Activated T-helper 2 cell treated with anti-CD3 and anti-CD28 coated beads, Interferon-gamma antibody, Interleukin-2, Interleukin-4, amounts not matched to agents 10 μg/mL and 5 μg/mL and 100 μg/mL, durations not matched to agents 14 hours and 24 hours and 36 hours (primary cell): Measurements from ENCODE around the gene DNAH2. TPM values are rescaled to one million over a fixed set of nuclear protein-coding genes. Genes with fewer than 3 reads are reported as not detected.
A peak's percentile ranks its signal among the peaks of the same experiment; 100 is the strongest.
"Not testable (repeated sequence)": the region's sequence is repeated elsewhere in the genome, so short reads cannot be mapped to it uniquely, and the experiment has no call there.

Experiments used
- DNase-seq: peaks from one replicate; pipeline ENCODE4 v3.0.0; 2021; ENCODE audit warnings: low spot score
- H3K27ac Mint-ChIP-seq: one replicate; pipeline ENCODE4 v1.8.0; 2021; ENCODE audit warnings: mixed read lengths
- H3K27me3 Mint-ChIP-seq: one replicate; pipeline ENCODE4 v1.8.0; 2021; ENCODE audit warnings: low read depth, mixed read lengths
- H3K36me3 Mint-ChIP-seq: one replicate; pipeline ENCODE4 v1.8.0; 2021; ENCODE audit warnings: low read depth, mixed read lengths
- H3K4me1 Mint-ChIP-seq: one replicate; pipeline ENCODE4 v1.8.0; 2021; ENCODE audit warnings: low read depth, mixed read lengths
- H3K4me3 Mint-ChIP-seq: one replicate; pipeline ENCODE4 v1.8.0; 2021; ENCODE audit warnings: low read depth, mild to moderate bottlenecking, moderate library complexity, mixed read lengths
- H3K9me3 Mint-ChIP-seq: one replicate; pipeline ENCODE4 v1.8.0; 2021; ENCODE audit warnings: mixed read lengths
- intact Hi-C: fragments of 100-400 bp; cut with micrococcal nuclease; formaldehyde crosslinking; loops from one replicate; pipeline ENCODE4 v1.15.1; 2023
- total RNA-seq: library from RNA; stranded (reverse); gene quantifications from 2 replicates; pipeline ENCODE4 v1.2.3, GENCODE V29; 2022

DNAH2 gene
- total RNA-seq, 1 donor from 2014 or later = not detected

- Mint-ChIP-seq H3K27ac (peak overlapping the region; percentile 25), H3K4me1 (peaks cover 22% of the 10 kb centered on the region), H3K27me3 (no peaks in the 10 kb centered on the region), H3K9me3 (no peaks in the 10 kb centered on the region), H3K36me3 (peaks cover 40% of the 10 kb centered on the region), H3K4me3 (no peak overlapping the region)
- DNase-seq = no peak
- intact Hi-C loops = loop anchor here (10.0 kb wide), 1 partner anchor 196 kb away; no protein-coding TSS in a partner anchor
Observed at GRCh38 chr17:7859028-7859427, 141.5 kb downstream of the DNAH2 start.

DNA sequence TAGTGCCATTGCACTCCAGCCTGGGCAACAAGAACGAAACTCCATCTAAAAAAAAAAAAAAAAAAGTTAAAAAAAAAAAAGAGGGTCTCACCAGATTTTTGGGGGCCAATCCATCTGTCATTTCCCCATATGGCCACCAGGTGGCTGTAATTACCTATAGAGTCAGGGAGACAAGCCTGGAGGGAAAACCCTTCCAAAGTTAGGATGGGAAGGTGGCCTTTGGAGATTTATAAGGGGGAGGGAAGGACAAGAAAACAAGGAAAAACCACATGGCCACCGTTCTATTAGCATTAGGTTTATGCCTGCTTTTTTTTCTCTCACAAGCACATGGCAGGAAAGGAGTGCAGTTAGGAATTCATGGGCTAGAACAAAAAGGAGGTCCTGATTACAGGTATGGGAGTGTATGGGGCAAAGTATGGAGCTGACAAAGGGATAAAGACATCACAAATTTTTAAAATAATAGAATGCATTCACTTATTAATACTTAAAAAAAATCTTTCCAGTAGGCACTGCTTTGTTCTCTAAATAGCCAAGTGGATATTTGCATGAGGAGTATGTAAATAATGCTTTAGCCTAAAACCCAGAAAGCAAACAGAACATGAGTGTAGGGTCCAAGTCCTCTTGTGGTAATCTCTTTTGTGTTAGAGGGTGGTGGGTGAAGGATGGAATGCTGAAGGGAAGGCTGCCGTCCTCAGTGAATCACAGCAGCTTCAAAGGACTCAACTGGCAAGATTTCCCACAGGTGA lies 145.3 kb downstream of the DNAH2 start:
- no peak for DNase-seq
- H3K4me3 Mint-ChIP-seq = no peak overlapping the region
- intact Hi-C loops = loop anchor here (2.0 kb wide), 1 partner anchor 128 kb away; no protein-coding TSS in a partner anchor
- peaks cover 28% of the 10 kb centered on the region for H3K4me1 Mint-ChIP-seq
- H3K36me3 Mint-ChIP-seq = peaks cover 65% of the 10 kb centered on the region
- H3K27ac Mint-ChIP-seq = peak overlapping the region; percentile 43
- H3K27me3 Mint-ChIP-seq = no peaks in the 10 kb centered on the region
- no peaks in the 10 kb centered on the region for H3K9me3 Mint-ChIP-seq

DNA sequence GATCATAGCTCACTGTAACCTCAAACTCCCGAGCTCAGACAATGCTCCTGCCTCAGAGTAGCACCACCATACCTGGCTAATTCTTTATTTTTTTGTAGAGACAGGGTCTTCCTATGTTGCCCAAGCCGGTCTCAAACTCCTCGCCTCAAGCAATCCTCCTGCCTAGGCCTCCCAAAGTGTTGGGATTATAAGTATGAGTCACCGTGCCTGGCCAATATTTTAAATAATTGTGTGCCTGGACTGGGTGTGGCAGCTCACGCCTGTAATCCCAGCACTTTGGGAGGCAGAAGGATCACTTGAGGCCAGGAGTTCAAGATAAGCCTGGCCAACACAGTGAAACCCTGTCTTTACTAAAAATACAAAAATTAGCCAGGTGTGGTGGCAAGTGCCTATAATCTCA lies 146.8 kb downstream of the DNAH2 start:
- H3K4me3 Mint-ChIP-seq, H3K27me3 Mint-ChIP-seq, H3K9me3 Mint-ChIP-seq, DNase-seq, H3K27ac Mint-ChIP-seq, intact Hi-C loops: not testable (repeated sequence)
- H3K36me3 Mint-ChIP-seq = peaks cover 57% of the 10 kb centered on the region
- H3K4me1 Mint-ChIP-seq = peaks cover 29% of the 10 kb centered on the region

DNA sequence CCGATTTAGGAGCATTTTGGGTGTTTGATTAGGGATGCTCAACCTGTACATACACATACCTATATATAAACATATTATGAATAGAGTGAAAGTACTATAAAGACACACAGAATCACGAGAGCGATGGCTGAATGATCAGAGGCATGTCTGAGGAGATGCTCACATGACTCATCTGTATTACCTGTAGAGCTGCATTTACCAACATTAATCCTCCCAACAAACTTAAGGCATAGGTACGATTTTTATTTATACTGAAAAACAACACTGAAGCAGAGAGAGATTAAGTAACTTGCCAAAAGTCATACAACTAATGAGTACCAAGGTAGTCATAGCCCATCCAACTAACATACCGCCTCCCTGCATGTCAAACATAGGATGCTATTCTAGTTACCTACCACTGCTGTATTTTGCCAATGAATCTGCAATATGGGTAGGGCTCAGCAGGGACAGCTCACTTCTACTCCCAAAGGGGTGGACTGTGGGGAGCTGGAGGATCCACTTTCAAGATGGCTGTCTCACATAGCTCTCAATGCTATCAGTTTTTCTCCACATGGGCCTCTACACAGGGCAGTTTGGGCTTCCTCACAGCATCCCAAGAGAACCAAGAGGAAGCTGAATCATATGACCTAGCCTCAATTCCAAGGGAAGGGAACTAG lies 147.6 kb downstream of the DNAH2 start:
- no peak overlapping the region for H3K4me3 Mint-ChIP-seq
- H3K4me1 Mint-ChIP-seq = peaks cover 24% of the 10 kb centered on the region
- H3K36me3 Mint-ChIP-seq = peaks cover 51% of the 10 kb centered on the region
- intact Hi-C loops = no loop called here
- no peaks in the 10 kb centered on the region for H3K9me3 Mint-ChIP-seq
- H3K27me3 Mint-ChIP-seq = no peaks in the 10 kb centered on the region
- DNase-seq = no peak
- H3K27ac Mint-ChIP-seq = no peak overlapping the region

- Mint-ChIP-seq H3K36me3 (peaks cover 32% of the 10 kb centered on the region), H3K4me3 (peak overlapping the region; percentile 13), H3K27ac (peak overlapping the region; percentile 33), H3K9me3 (no peaks in the 10 kb centered on the region), H3K27me3 (no peaks in the 10 kb centered on the region), H3K4me1 (peaks cover 21% of the 10 kb centered on the region)
- intact Hi-C loops = no loop called here
- no peak for DNase-seq
Observed at GRCh38 chr17:7867881-7868329, 150.4 kb downstream of the DNAH2 start.

GRCh38 chr17:7873051-7873450 lies 155.5 kb downstream of the DNAH2 start:
- intact Hi-C loops = no loop called here
- Mint-ChIP-seq H3K9me3 (no peaks in the 10 kb centered on the region), H3K4me3 (no peak overlapping the region), H3K27me3 (no peaks in the 10 kb centered on the region), H3K27ac (no peak overlapping the region), H3K4me1 (peaks cover 16% of the 10 kb centered on the region), H3K36me3 (peaks cover 27% of the 10 kb centered on the region)
- no peak for DNase-seq

DNA sequence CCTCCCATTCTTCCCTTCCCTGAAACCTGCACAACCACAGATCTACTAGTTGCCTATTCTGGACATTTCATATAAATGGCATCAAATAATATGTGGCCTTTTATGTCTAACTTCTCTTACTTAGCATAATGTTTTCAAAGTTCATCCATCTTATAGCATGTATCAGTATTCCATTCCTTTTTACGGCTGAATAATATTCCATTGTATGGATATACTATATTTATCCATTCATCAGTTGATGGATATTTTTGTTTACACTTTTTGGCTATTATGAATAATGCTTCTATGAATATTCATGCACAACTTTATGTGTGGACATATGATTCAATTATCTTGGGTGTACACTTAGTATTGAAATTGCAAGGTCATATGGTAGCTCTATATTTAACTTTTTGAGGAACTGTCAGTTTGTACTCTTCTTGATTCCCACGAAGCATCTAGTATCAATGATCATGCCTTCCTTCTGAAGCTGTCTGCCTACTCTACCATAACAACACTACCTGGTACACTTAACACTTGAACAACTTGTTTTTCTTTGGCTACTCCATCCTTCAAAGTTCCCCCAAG lies 158.3 kb downstream of the DNAH2 start:
- intact Hi-C loops = no loop called here
- no peak overlapping the region for H3K4me3 Mint-ChIP-seq
- peaks cover 9% of the 10 kb centered on the region for H3K4me1 Mint-ChIP-seq
- H3K9me3 Mint-ChIP-seq = no peaks in the 10 kb centered on the region
- DNase-seq = no peak
- peaks cover 27% of the 10 kb centered on the region for H3K36me3 Mint-ChIP-seq
- no peaks in the 10 kb centered on the region for H3K27me3 Mint-ChIP-seq
- no peak overlapping the region for H3K27ac Mint-ChIP-seq

- Mint-ChIP-seq H3K9me3 (no peaks in the 10 kb centered on the region), H3K4me1 (peaks cover 9% of the 10 kb centered on the region), H3K27me3 (no peaks in the 10 kb centered on the region), H3K36me3 (peaks cover 23% of the 10 kb centered on the region), H3K4me3 (no peak overlapping the region), H3K27ac (no peak overlapping the region)
- DNase-seq = no peak
- intact Hi-C loops = no loop called here
Observed at GRCh38 chr17:7878234-7878633, 160.7 kb downstream of the DNAH2 start.

DNA sequence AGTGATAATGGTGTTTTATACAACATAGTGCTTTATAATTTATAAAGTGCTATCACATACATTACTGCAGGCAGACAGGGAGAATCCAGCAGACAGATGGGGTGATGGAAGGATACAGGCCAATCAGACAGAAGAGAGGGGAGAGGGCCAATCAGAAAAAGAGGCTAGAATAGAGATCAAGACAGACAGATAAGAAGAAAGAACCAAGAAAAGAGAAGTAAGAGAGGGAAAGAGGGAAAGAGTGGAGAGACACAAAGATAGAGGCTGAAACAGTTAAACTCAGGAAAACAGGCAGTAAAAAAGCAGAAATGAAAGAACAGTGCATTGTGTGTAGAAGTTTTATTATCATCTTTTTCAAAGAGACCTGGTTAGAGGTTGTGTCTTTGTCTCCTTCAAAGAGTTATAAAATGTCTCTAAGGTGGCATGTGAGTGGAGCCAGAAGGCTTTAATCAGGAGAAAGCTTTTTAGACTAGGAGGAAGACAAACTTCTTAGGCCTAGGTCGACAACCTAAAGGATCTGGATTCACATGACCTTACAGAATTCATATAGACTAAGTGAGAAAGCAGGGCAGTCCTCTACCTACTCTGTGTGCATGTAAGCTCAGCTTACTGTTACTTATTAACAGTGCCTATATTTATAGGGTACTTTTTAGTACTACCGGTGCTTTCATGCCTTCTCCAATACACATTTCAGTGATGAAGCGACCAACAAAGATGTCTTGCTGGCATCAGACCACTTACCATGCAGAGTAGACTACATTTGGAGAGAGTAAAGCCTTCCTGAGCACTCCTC lies 162.7 kb downstream of the DNAH2 start:
- no peak overlapping the region for H3K4me3 Mint-ChIP-seq
- H3K27me3 Mint-ChIP-seq = no peaks in the 10 kb centered on the region
- H3K9me3 Mint-ChIP-seq = no peaks in the 10 kb centered on the region
- peaks cover 8% of the 10 kb centered on the region for H3K4me1 Mint-ChIP-seq
- peaks cover 11% of the 10 kb centered on the region for H3K36me3 Mint-ChIP-seq
- intact Hi-C loops = loop anchor here (10.0 kb wide), 1 partner anchor 245 kb away; the partner anchor contains the start of gene HES7
- no peak for DNase-seq
- no peak overlapping the region for H3K27ac Mint-ChIP-seq

- no peak overlapping the region for H3K4me3 Mint-ChIP-seq
- intact Hi-C loops = loop anchor here (10.0 kb wide), 1 partner anchor 243 kb away; the partner anchor contains the start of gene HES7
- peaks cover 5% of the 10 kb centered on the region for H3K4me1 Mint-ChIP-seq
- no peak overlapping the region for H3K27ac Mint-ChIP-seq
- H3K27me3 Mint-ChIP-seq = no peaks in the 10 kb centered on the region
- H3K36me3 Mint-ChIP-seq = peaks cover 8% of the 10 kb centered on the region
- no peaks in the 10 kb centered on the region for H3K9me3 Mint-ChIP-seq
- no peak for DNase-seq
Observed at GRCh38 chr17:7881276-7882054, 163.9 kb downstream of the DNAH2 start.

DNA sequence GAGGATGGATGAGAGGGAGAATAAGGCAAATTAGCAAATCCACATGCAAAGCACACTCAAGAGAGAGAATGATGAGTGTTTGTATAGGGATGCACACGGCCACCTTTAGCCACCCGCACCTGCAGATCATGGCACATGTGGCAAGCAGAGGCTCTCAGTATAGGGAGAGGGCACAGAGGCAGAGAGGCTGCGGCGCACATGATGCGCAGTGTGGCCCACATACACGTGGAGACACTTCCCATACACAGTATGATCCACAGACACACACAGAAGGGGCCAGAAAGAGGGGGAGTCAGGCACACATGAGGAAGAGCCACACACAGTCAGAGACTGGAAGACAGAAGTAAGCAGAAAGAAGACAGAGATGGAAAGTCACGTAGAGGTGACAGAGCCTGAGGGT lies 164.5 kb downstream of the DNAH2 start:
- Mint-ChIP-seq H3K9me3 (no peaks in the 10 kb centered on the region), H3K36me3 (peaks cover 8% of the 10 kb centered on the region), H3K4me3 (no peak overlapping the region), H3K4me1 (peaks cover 7% of the 10 kb centered on the region), H3K27ac (no peak overlapping the region), H3K27me3 (no peaks in the 10 kb centered on the region)
- intact Hi-C loops = loop anchor here (10.0 kb wide), 1 partner anchor 243 kb away; the partner anchor contains the start of gene HES7
- no peak for DNase-seq

DNA sequence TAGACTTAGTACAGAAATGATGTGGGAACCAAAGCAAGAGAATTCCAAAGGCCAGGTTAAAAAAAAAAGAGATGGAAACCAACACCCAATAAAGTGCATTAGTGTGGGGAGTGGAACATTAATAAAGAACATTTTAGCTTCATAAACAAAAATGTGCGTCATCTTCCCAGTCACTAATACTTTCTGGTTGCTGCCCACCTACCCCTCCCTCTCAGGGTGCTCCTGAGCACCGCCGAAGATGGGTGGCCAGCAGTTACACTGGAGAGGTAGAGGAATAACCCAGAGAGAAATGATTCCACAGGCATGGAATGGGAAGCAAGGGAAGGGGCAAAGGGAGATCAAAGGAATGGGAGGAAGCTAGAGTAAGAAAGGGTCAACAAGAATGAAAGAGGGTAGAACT lies 165.1 kb downstream of the DNAH2 start:
- Mint-ChIP-seq H3K27ac (no peak overlapping the region), H3K4me3 (no peak overlapping the region), H3K4me1 (peaks cover 5% of the 10 kb centered on the region), H3K9me3 (no peaks in the 10 kb centered on the region), H3K36me3 (peaks cover 8% of the 10 kb centered on the region), H3K27me3 (no peaks in the 10 kb centered on the region)
- intact Hi-C loops = loop anchor here (10.0 kb wide), 1 partner anchor 242 kb away; the partner anchor contains the start of gene HES7
- no peak for DNase-seq
